ENCODE results near the gene PKM.

PKM gene

GRCh38 chr15:72237029-72237852 lies 6.3 kb upstream of the PKM start:
- peak in 9 of 42 donors; percentile 4 to 44 (median 18) for DNase-seq
- intact Hi-C loops (cut with DNase I), result no loop called here

DNA sequence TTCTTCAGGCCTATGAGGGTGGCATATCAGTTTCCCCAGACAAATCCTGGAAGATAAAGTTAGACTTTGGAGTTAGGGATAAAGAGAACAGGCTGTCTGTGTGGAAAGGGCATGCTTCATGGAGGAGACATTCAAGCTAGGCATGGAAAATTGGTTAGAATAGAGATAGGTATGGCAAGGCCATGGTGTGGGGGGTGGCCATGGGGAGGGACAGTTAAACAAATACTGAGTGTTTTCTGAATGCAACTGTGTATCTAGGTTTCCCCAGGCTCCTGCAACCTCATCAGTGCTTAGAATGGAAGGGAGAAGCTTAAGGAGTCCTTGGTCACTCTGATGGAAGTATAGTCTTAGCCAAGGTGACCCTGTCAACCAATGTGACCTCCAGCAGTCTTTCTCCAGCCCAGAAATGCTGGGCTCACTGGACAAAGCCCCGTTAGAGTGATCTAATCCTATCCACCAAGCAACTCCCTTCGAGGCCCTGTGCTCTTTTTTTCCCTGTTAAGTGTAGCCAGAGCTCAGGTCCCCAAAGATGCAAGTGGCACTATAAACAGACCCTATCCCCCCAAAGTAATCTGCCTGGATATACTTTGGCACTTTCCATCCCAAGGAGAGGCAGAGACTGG lies 5.5 kb upstream of the PKM start:
- DNase-seq, result no peak
- intact Hi-C loops (cut with DNase I), result no loop called here

DNA sequence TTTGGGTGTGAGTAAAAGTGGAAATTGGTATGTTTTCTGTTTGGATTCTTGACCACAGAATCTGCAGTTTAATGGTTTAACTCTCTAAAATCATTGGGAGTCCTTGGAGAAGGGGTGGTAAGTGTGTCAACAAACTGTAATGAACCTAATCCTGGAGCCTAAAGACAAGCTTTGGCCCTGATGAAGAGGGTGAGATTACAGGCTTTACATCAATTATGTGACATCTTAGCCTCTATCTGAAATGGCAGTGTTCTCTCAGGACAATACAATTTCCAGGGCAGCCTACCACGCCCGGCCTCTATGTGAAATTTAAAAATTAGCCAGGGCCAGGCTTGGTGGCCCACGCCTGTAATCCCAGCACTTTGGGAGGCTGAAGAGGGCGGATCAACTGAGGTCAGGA lies 4.3 kb upstream of the PKM start:
- DNase-seq, result no peak
- intact Hi-C loops (cut with DNase I), result no loop called here

- intact Hi-C loops (cut with DNase I), result no loop called here
These were observed 2.8 kb upstream of the PKM start for GRCh38 chr15:72233769-72234168.

DNA sequence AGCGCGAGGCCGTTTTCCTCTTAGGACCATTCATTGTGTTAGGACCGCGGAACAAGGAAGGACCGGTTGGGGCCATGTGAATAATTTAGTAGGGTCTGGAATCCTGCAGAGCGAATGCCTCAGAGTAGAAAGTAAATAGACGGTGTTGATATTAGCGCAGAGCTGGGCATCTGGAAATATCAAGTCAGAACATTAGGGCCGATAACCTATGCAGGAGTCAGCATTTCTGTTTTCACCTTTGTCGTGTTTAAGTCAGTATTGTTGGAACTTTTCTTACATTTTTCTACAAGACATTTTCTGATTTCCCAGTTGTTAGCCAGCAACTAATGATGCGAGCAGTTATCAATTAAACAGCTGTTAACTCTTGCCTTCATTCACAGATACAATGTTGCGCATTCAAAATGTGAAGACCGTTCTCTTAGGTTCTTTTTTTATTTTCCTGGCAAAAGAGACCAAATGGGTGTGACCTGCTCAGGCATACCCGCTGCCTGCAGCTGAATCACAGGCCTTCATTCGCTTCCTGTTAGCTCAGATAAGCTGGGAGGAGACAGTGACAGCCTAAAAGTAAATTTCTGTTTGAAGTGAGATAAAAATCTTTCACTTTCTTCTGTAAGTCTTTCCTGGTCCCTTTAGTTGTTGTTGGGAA lies 966 bp upstream of the PKM start:
- intact Hi-C loops (cut with DNase I), result loop anchor here (2.0 kb wide), 1 partner anchor 41 kb away; the partner anchor contains the start of gene PARP6
- peak in 2 of 42 donors; percentile 11 to 15 for DNase-seq

More at GRCh38 chr15:72233769-72234168, 2.8 kb upstream of the PKM start:
- no peak for DNase-seq

DNA sequence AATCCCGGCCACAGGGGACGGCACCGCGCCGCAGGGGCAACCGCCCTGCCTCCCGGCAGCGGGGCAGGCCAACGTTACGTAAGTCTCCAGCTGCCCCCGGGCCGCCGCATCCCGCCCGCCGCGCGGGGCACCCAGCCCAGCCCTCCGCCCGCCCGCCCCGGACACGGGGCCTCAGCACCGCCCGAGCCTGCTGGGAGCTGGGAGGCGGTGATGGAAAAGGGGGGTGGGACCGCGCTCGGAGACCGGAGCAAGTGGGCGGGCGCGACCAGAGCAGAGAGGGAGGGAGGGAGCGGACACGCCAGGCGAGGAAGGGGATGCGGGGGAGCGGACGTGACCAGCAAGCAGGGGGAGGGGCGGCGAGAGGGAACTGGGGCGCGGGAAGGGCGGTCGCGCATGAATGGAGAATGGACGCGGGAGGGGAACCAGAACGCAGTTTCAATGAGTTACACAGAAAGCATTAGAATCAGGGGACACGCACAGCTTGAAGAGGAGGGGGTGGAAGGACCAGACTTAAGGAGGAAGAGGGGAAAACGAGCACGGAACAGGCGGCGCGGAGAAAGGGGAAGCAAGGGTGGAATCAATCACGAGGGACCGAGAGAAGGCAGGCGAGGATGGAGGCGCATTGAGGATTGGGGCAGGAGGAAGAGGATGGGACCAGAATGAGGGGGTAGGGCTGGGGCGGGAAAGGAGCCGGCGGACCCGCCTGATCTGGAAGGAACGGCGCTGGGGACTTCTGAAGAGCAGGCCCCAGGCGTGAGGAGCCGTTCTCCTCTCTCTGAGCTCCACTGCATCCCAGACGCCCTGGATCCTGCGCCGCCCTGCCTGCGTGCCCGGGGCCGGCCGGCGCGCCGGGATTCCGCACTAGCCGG lies 559 bp downstream of the PKM start:
- peak; percentile 72 to 95 (median 88) for DNase-seq
- intact Hi-C loops (cut with DNase I), result loop anchor here (2.0 kb wide), 1 partner anchor 42 kb away; the partner anchor contains the start of gene PARP6

GRCh38 chr15:72229947-72230196 lies 1.1 kb downstream of the PKM start:
- peak in 1 of 42 donors; percentile 32 for DNase-seq
- intact Hi-C loops (cut with DNase I), result loop anchor here (2.0 kb wide), 1 partner anchor 43 kb away; the partner anchor contains the start of gene PARP6

DNA sequence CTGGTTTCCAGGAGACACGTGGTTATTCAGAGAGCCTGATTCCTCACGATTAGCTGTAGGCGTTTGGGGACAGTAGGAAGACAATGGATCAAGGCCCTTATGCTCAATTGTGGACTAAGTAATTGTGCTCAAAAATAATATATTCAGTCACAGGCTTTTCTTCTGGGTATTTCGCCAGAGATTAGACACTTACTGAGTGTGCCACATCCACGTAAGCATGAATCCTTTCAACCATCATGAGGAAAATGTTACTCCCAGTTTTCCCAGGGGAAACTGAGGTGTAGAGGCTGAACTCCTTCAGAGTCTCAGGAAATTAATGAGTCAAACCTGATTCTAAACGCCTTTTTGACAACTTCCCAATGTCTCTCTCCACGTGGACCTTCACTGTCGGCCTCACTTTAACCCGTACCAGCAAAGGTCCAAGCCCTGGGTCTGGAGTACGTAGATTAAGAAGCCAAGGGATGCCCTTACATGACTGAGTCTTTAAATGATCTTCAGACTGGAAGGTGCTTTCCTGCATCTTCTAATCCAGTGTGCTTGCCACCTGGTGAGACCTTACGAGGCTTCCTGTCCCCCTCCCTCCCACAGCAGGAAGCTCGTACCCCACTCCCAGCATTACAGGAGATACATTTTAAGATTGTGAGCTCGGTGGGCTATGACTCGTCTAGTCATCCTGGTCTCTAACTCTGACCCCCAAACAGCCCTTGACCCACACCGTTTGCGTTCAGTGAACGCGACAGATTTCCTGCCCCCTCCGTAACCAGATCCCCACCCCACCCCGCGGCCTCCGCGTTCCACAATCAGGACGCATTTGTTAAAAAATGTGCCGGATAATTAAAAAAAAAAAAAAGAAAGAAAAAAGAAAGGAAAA lies 1.7 kb downstream of the PKM start:
- peak in 18 of 42 donors; percentile 8 to 66 (median 30) for DNase-seq
- intact Hi-C loops (cut with DNase I), result no loop called here

GRCh38 chr15:72227720-72228119 lies 3.3 kb downstream of the PKM start:
- DNase-seq, result no peak
- intact Hi-C loops (cut with DNase I), result no loop called here

- intact Hi-C loops (cut with DNase I), result no loop called here
- DNase-seq, result no peak
These were observed 3.8 kb downstream of the PKM start for GRCh38 chr15:72227192-72227586.

GRCh38 chr15:72223278-72223677 lies 7.7 kb downstream of the PKM start:
- intact Hi-C loops (cut with DNase I), result no loop called here
- DNase-seq, result no peak

DNA sequence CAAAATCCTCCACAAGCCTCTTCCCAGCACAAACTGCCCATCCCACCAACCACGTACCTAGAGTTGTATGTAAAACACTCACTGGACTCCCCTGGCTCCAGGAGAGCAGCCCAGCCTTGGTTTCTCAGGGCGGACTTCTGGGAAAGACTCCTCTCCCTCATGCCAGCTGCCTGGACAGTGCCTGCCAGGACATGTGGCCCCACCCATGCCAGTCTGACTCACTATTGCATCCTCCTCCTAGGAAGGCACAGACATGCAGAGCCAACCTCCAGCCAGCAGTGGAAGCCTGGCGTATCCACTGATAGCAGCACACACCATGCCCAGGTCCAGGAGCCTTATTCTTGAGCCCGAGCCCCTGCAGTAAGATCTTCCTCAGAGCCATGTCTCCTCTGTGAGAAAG lies 8.6 kb downstream of the PKM start:
- peak in 6 of 42 donors; percentile 29 to 61 (median 47) for DNase-seq
- intact Hi-C loops (cut with DNase I), result no loop called here

DNA sequence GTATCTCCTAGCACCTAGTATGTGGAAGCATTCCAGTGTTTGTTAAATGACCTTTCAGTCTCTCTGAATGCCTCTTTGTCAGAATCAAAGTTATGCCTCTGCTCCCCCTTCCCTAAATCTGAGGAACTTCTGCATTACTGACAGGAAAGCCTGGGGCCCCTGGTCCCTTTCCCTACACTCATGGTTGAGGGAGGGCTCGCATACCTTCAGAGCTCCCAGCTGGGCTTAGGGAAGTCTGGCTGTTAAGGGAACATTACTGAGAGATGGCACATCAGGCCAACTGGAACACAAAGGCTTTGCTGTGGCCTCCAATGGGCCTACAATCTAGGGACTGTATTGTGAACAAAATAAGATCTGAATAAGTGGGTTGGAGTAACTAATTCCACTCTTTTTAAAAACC lies 10.3 kb downstream of the PKM start:
- DNase-seq, result no peak
- intact Hi-C loops (cut with DNase I), result no loop called here

DNA sequence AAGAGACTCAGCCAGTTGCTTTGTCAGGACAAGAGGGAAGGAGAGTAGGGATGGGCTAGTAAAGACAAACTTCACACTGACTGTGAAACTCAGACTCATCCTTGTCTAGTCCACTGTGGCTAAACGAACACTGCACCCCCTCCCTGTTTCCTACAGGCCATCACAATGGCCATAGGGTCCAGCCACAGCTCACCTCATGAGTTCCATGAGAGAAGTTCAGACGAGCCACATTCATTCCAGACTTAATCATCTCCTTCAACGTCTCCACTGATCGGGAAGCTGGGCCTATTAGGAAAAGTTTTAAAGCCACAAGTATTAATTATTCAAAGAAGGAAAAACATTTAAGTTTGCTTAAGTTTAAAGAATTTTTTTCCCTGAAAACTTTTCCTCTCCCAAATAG lies 13.8 kb downstream of the PKM start:
- intact Hi-C loops (cut with DNase I), result no loop called here
- no peak for DNase-seq

DNA sequence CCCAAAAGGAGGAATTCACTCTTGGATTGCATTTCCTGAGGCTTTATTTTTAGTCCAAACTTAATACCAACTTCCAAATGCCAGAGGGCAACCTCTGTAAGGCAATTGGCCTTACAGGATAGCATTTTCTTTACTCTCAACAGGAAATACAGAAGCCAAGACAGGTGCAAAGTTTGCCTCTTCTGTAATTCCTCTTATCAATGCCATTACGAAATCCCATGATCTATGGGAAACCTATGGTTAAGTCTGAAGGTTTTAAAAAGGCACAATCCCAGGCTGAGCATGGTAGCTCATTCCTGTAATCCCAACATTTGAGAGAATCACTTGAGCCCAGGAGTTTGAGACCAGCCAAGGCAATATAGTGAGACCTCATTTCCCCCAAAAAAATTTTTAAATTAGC lies 14.9 kb downstream of the PKM start:
- no peak for DNase-seq
- intact Hi-C loops (cut with DNase I), result no loop called here

DNA sequence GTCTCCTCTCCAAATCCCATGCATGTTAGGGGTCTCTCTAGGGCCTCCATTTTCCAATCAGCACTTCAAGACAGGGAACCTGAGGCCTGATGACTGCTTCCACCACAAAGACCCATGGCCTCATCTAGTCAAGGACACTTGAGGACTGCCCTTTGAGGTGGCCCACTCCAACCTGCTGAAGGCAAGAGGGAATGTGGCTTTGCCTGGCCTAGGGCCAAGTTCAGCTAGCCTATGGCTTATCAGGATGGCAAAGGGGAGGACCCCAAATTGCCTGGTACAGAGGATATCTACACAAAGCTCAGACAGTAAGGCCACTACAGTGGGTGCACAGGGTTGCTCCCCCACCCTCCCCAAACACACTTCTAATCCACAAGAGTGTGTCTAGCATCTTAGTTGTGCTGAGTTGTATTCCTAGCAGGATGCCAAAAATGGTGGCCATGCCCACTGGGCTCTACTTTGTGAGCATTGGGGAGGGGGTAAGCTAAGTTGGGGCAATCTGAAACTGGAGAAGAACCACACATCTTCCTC lies 23.4 kb downstream of the PKM start:
- DNase-seq, result no peak
- intact Hi-C loops (cut with DNase I), result no loop called here

DNA sequence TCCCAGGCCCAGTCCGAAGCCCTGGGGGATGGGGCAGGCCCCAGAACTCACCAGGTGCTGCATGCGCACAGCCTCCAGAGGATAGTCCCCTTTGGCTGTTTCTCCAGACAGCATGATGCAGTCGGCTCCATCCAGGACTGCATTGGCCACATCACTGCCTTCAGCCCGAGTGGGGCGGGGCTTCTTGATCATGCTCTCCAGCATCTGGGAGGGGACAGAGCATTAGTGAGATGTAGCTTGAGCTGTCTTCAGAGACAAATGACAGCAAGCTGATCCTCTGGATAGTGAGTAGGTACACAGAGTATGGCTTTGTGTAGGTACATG lies 24.4 kb downstream of the PKM start:
- intact Hi-C loops (cut with DNase I), result no loop called here
- DNase-seq, result no peak

DNA sequence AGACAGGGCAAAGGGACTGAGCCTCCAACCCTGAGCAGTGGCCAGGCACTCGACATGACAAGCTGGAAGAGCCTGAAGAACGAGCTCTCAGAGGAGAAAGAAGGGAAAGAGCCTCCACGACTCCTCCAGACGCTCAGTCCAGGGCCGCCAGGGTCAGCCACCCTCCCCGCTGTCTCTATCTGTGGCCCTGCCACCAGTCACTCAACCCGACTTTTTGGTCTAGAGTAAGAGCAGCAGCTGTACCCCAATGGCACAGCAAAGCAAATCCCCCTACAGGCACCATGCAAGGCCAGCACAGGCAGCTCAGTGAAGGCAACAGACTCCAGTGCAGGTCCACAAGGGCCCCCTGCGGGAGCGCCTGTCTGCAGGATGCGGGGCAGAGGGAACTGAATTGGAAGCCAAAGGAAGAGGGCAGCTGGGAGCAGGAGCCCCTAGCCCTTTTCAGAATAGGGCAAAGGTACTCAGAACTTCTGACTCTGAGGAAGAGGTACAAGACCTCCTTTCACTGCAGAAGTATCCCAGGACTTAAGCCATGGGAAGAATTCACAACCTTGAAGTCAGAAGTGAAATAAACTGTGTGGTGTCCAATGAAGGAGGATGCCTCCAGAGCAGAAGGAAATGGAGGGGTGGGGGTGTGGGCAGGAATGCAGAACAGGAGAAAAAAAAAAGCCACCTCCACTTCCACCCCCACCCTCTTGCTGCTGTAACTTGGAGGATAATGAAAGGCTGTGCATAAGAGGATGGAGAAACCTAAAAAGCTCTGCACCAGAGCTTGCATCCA lies 24.9 kb downstream of the PKM start:
- DNase-seq, result no peak
- intact Hi-C loops (cut with DNase I), result no loop called here

All from head of caudate nucleus (tissue), 42 donors.